ENCODE results near the gene PRSS8.
"Not testable (repeated sequence)": the region's sequence is repeated elsewhere in the genome, so short reads cannot be mapped to it uniquely, and the experiment has no call there.

PRSS8 gene

GRCh38 chr16:31135535-31136286 lies at the start of gene PRSS8:
Gene PRSS8, minus strand, starts transcription at chr16:31135727. Its CDS starts 229 bp downstream, at chr16:31135498.
- DNase-seq, result no peak

DNA sequence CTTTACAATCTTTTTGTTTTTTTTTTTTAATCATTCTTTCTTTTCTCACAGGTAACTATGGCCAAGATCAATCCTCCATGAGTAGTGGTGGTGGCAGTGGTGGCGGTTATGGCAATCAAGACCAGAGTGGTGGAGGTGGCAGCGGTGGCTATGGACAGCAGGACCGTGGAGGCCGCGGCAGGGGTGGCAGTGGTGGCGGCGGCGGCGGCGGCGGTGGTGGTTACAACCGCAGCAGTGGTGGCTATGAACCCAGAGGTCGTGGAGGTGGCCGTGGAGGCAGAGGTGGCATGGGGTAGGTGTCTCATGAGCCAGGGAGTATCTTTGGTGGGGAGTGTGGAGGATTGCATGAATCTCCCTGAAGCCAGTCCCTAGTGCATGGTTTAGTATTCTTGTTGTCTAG lies 49.4 kb upstream of the PRSS8 start:
- DNase-seq, result no peak

DNA sequence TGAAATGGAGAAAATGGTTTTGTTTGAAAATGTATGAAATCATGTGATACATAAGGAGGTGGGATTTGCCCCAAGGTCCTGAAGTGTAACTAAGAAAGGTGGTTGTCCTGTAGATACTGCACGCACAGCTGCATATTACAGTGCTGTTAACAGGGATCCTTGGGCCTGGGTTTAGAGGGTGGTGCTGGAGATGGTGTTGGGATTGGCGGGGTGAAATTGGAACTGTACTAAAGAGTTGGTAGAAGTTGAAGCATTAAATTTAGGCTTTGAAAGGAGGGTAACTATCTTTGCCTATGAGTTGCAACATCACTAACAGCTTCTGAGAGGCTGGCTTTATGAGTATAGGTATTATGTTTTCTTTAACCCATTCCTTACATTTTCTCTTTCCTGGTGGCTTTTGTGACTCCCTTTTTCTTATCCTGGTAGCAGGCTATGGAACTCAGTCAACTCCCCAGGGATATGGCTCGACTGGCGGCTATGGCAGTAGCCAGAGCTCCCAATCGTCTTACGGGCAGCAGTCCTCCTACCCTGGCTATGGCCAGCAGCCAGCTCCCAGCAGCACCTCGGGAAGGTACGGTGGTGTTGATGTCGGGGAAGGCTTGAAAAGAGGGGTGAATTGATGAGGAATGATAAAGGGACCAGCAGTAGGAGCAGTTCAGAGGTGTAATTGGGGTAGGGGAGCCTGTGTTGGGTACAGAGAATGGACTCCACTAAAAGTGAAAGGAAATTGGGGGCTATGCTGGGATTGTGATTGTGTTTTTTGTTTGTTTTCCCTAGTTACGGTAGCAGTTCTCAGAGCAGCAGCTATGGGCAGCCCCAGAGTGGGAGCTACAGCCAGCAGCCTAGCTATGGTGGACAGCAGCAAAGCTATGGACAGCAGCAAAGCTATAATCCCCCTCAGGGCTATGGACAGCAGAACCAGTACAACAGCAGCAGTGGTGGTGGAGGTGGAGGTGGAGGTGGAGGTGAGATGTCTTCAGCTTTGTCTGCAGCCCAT lies 48.2 kb upstream of the PRSS8 start:
- no peak for DNase-seq

DNA sequence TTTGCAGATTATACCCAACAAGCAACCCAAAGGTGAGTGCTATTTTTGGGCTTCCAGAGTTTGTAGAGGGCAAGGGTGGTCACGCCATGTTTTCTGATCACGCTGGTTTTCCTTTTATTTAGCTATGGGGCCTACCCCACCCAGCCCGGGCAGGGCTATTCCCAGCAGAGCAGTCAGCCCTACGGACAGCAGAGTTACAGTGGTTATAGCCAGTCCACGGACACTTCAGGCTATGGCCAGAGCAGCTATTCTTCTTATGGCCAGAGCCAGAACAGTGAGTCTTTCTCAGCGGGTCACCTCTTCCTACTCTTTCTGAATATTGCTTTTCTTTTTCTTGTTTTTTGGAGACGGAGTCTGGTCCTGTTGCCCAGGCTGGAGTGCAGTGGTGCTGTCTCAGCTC lies 46.9 kb upstream of the PRSS8 start:
- no peak for DNase-seq

- DNase-seq, result no peak
These were observed 45.7 kb upstream of the PRSS8 start for GRCh38 chr16:31181102-31181830.

DNA sequence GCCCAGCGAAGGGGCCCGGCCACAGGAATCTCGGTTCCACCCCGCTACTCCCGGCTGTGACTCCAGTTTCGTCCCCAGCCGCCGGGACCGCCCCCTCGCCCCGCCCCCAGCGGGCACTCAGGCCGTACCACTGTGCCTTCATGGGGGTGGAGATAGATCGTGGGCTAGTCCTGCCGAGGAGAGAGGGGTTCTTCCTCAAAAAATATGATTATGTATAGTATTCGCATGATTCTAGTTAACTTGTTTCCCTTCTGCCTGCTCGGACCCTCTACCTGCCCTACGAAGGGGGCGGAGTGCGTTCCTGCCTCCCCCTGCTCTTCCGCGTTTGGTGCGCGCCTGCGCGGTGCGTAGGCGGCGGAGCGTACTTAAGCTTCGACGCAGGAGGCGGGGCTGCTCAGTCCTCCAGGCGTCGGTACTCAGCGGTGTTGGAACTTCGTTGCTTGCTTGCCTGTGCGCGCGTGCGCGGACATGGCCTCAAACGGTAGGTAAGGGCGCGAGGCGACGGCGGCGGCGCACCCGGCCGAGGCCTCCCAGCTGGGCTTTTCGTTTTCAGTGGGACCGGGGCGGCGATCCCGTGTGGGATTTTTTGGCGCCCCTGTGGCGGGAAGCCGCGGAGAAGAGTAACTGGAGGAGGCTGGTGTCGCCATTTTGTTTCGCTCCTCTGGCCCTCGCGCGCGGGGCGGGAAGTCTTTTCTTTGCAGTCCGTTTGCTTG lies 44.4 kb upstream of the PRSS8 start, which contains the start of gene FUS:
Gene FUS (plus strand): TSS at position 393 of the 713 bp plus-strand sequence. CDS start 76 bp downstream, at position 469.
- DNase-seq, result peak; percentile 77

DNA sequence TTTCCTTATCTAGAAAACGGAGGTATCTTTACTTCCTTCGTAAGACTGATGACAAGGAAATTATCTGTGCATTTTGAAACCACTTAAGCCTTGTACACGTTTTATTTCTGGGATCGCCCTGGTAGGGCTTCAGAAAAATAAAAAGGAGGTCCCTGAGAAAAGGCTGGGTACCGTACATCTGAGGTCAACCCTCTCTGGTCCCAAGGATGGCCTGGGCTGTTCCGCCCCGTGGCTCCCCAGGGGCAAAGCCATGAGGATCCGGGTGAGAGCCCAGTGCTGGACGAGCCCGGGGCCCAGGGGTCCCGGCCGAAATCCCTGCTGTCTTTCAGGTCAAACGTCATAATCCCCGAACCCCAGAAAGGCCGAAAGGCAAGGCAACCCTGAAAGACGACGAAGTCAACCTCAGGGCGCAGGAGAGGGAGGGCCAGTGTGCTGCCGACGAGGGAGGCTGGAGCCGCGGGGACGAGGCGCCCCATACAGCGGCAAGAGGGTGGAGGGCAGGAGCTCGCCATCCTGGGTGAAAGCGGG lies 43.8 kb upstream of the PRSS8 start:
- DNase-seq, result no peak

GRCh38 chr16:31177136-31177535 lies 41.6 kb upstream of the PRSS8 start:
- no peak for DNase-seq

GRCh38 chr16:31170048-31170447 lies 34.5 kb upstream of the PRSS8 start:
- DNase-seq, result not testable (repeated sequence)

DNA sequence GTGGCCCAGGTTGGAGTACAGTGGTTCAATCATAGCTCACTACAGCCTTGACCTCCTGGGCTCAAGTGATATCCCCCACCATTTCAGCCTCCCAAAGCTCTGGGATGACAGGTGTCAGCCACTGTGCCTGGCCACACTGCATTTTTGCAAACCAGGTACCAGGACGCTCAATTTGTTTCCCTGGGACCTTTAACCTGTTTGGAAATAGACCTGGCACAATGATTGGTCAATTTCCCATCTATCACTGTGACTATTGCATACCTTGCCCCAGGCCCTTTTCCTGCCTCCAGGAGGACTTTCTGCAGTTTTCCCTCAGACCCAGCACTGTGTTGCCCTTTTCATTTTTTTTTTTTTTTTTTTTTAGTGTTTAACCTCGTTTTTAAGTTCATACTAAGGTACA lies 33.3 kb upstream of the PRSS8 start:
- DNase-seq, result no peak

GRCh38 chr16:31167315-31167714 lies 31.8 kb upstream of the PRSS8 start:
- no peak for DNase-seq

- no peak for DNase-seq
These were observed 21.6 kb upstream of the PRSS8 start for GRCh38 chr16:31157136-31157535.

- DNase-seq, result not testable (repeated sequence)
These were observed 15.4 kb upstream of the PRSS8 start for GRCh38 chr16:31150976-31151375.

- no peak for DNase-seq
These were observed 14.7 kb upstream of the PRSS8 start, which contains the start of gene PRSS36 for GRCh38 chr16:31149894-31150890. Gene PRSS36, minus strand, starts transcription at chr16:31150066. Its CDS starts 31 bp downstream, at chr16:31150035.

GRCh38 chr16:31149332-31149731 lies 13.8 kb upstream of the PRSS8 start:
- no peak for DNase-seq

- DNase-seq, result no peak
These were observed 13.4 kb upstream of the PRSS8 start for GRCh38 chr16:31148896-31149295.

DNA sequence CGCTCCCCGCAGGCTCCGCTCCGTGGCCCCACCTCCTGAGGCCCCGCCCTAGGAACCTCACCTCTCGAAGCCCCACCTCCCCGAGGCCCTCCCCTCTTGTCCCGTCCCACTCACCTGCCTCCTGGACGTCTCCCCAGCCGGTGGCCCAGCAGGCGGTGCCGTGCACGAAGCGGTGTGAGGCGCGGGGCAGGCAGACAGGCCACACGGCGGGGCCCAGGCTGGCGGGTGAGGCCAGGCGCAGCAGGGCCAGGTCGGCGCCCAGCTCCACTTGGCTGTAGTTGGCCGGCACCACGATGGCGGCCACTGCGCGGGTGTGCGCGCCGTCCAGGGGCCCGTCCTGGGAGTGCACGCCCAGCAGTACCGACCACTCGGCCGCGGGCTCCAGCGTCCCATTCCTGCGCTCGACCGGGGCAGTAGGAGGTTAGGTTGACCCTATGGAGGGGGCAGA lies 12.8 kb upstream of the PRSS8 start:
- DNase-seq, result no peak

DNA sequence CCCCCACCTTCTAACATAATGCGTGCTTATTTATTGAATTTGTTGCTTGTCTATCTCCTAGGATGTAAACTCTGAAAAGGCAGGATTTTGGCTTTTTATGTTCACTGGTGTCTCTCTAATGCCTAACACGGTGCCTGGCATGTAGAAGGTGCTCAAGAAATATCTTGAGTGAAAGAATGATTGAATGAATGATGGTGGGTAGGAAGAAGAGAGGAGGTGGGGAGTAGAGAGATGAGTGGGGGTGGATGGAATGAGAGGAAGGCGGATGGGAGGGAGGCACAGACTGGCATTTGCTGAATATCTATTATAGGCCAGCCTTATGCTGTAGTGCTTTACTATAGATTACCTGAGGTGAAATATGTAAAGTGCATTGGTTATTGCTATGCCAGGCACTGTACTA lies 12.0 kb upstream of the PRSS8 start:
- DNase-seq, result no peak

GRCh38 chr16:31145398-31145990 lies 10.0 kb upstream of the PRSS8 start:
- no peak for DNase-seq

GRCh38 chr16:31144418-31144817 lies 8.9 kb upstream of the PRSS8 start:
- DNase-seq, result not testable (repeated sequence)
